ENCODE results near the gene MAPKBP1. TPM values are rescaled to one million over a fixed set of nuclear protein-coding genes. Genes with fewer than 3 reads are reported as not detected.

The MAPKBP1 gene
- total RNA-seq, 1 donor from 2014 or later: 28.9 TPM

- Mint-ChIP-seq H3K4me1 (ENCODE audit: low read depth) (no peaks in the 10 kb centered on the region), H3K27me3 (no peaks in the 10 kb centered on the region), H3K9me3 (ENCODE audit: low read depth) (no peaks in the 10 kb centered on the region), H3K36me3 (ENCODE audit: insufficient read depth) (peaks cover 5% of the 10 kb centered on the region), H3K4me3 (ENCODE audit: low read depth) (no peak overlapping the region), H3K27ac (no peak overlapping the region)
- no peak for DNase-seq (ENCODE audit: low spot score, unreplicated experiment)
- no peak for TF ChIP-seq CTCF (IDR thresholded peaks at IDR 0.05; ENCODE audit: unreplicated experiment)
Measured at GRCh38 chr15:41797201-41797944, 23.1 kb downstream of the MAPKBP1 start.

- no peak overlapping the region for H3K4me3 Mint-ChIP-seq (ENCODE audit: low read depth)
- no peaks in the 10 kb centered on the region for H3K27me3 Mint-ChIP-seq
- H3K27ac Mint-ChIP-seq: no peak overlapping the region
- TF ChIP-seq CTCF (IDR thresholded peaks at IDR 0.05; ENCODE audit: unreplicated experiment): no peak
- no peak for DNase-seq (ENCODE audit: low spot score, unreplicated experiment)
- H3K4me1 Mint-ChIP-seq (ENCODE audit: low read depth): no peaks in the 10 kb centered on the region
- H3K36me3 Mint-ChIP-seq (ENCODE audit: insufficient read depth): peaks cover 5% of the 10 kb centered on the region
- no peaks in the 10 kb centered on the region for H3K9me3 Mint-ChIP-seq (ENCODE audit: low read depth)
Measured at GRCh38 chr15:41798607-41799487, 24.6 kb downstream of the MAPKBP1 start.

- Mint-ChIP-seq H3K36me3 (ENCODE audit: insufficient read depth) (peaks cover 5% of the 10 kb centered on the region), H3K27ac (no peak overlapping the region), H3K4me1 (ENCODE audit: low read depth) (no peaks in the 10 kb centered on the region), H3K9me3 (ENCODE audit: low read depth) (no peaks in the 10 kb centered on the region), H3K4me3 (ENCODE audit: low read depth) (no peak overlapping the region), H3K27me3 (no peaks in the 10 kb centered on the region)
- no peak for DNase-seq (ENCODE audit: low spot score, unreplicated experiment)
- TF ChIP-seq CTCF (IDR thresholded peaks at IDR 0.05; ENCODE audit: unreplicated experiment): no peak
Measured at GRCh38 chr15:41799488-41799805, 25.2 kb downstream of the MAPKBP1 start.

- no peaks in the 10 kb centered on the region for H3K4me1 Mint-ChIP-seq (ENCODE audit: low read depth)
- H3K27ac Mint-ChIP-seq: no peak overlapping the region
- no peak overlapping the region for H3K4me3 Mint-ChIP-seq (ENCODE audit: low read depth)
- peaks cover 5% of the 10 kb centered on the region for H3K36me3 Mint-ChIP-seq (ENCODE audit: insufficient read depth)
- no peaks in the 10 kb centered on the region for H3K9me3 Mint-ChIP-seq (ENCODE audit: low read depth)
- no peaks in the 10 kb centered on the region for H3K27me3 Mint-ChIP-seq
- DNase-seq (ENCODE audit: low spot score, unreplicated experiment): no peak
- TF ChIP-seq CTCF (IDR thresholded peaks at IDR 0.05; ENCODE audit: unreplicated experiment): no peak
Measured at GRCh38 chr15:41801185-41801584, 26.9 kb downstream of the MAPKBP1 start.

- DNase-seq (ENCODE audit: low spot score, unreplicated experiment): no peak
- H3K27me3 Mint-ChIP-seq: no peaks in the 10 kb centered on the region
- H3K27ac Mint-ChIP-seq: no peak overlapping the region
- no peaks in the 10 kb centered on the region for H3K9me3 Mint-ChIP-seq (ENCODE audit: low read depth)
- H3K4me1 Mint-ChIP-seq (ENCODE audit: low read depth): no peaks in the 10 kb centered on the region
- H3K4me3 Mint-ChIP-seq (ENCODE audit: low read depth): no peak overlapping the region
- no peak for TF ChIP-seq CTCF (IDR thresholded peaks at IDR 0.05; ENCODE audit: unreplicated experiment)
- peaks cover 5% of the 10 kb centered on the region for H3K36me3 Mint-ChIP-seq (ENCODE audit: insufficient read depth)
Measured at GRCh38 chr15:41801850-41802455, 27.7 kb downstream of the MAPKBP1 start.

Data from progenitor cell of endocrine pancreas (in vitro differentiated cells).